Cardiac muscle cell (in vitro differentiated cells and primary cell): ENCODE measurements around the gene NENF. TPM values are rescaled to one million over a fixed set of nuclear protein-coding genes. Genes with fewer than 3 reads are reported as not detected.
A peak's percentile ranks its signal among the peaks of the same experiment; 100 is the strongest.
"Not testable (repeated sequence)": the region's sequence is repeated elsewhere in the genome, so short reads cannot be mapped to it uniquely, and the experiment has no call there.

ENCODE experiments used
- DNase-seq, 2 donors: peaks; one replicate each; pipeline versions ENCODE4 v3.0.0 to v3.0.0-alpha.2; 2010 to 2017; ENCODE audit warnings: low read depth in 1 of 2, low spot score in 1 of 2
- H3K27ac ChIP-seq: fragments of 200-600 bp; sonication (generic); 2 replicates; pipeline ENCODE4 v1.5.1; 2016
- H3K27me3 ChIP-seq: fragments of 200-600 bp; sonication (generic); 2 replicates; pipeline ENCODE4 v1.6.0; 2016; ENCODE audit warnings: control low read depth
- H3K36me3 ChIP-seq: fragments of 200-600 bp; sonication (generic); 2 replicates; pipeline ENCODE4 v1.5.1; 2016; ENCODE audit warnings: control low read depth
- H3K4me1 ChIP-seq: fragments of 200-600 bp; sonication (generic); 2 replicates; pipeline ENCODE4 v1.8.1; 2017; ENCODE audit warnings: low read depth, mild to moderate bottlenecking, mixed run types
- H3K4me3 ChIP-seq: fragments of 200-600 bp; sonication (generic); 2 replicates; pipeline ENCODE4 v1.5.1; 2016; ENCODE audit warnings: mild to moderate bottlenecking
- H3K9me3 ChIP-seq: fragments of 200-600 bp; sonication (generic); 2 replicates; pipeline ENCODE4 v1.5.1; 2017; ENCODE audit warnings: low read depth, mild to moderate bottlenecking, control low read depth
- CTCF ChIP-seq: IDR thresholded peaks from 2 replicates; pipeline ENCODE4 v1.5.1; 2012; ENCODE audit warnings: low read depth, mild to moderate bottlenecking, low read length
- polyA plus RNA-seq: library from polyadenylated mRNA; unstranded; fragments of >200 nt; fragmentation: Nextera tagmentation; extraction: Ambion mirVana; gene quantifications from 2 replicates; pipeline ENCODE4 v1.2.1, GENCODE V29; 2016
- total RNA-seq: library from RNA; depleted of rRNA; stranded (reverse); fragments of >200 nt; gene quantifications from 2 replicates; pipeline ENCODE4 v1.2.3, GENCODE V29; 2016

The NENF gene
- total RNA-seq (23.7 and 33.7 TPM in 2 replicates), polyA plus RNA-seq (34.6 and 48.3 TPM in 2 replicates)

- H3K27me3 ChIP-seq = no peaks in the 10 kb centered on the region
- no peak for TF ChIP-seq CTCF
- H3K27ac ChIP-seq = no peak within 1 kb of the TSS
- peak within 1 kb of the TSS; percentile 69 for H3K4me3 ChIP-seq
- DNase-seq = peak; percentile 87 to 94
- no peaks in the 10 kb centered on the region for H3K9me3 ChIP-seq
- H3K36me3 ChIP-seq = no peaks in the 10 kb centered on the region
- H3K4me1 ChIP-seq = no peaks in the 10 kb centered on the region
These were observed at the start of gene NENF for GRCh38 chr1:212432661-212433576. TSS of gene NENF (plus strand) at chr1:212432920. CDS start at chr1:212432944, 24 bp downstream.

DNA sequence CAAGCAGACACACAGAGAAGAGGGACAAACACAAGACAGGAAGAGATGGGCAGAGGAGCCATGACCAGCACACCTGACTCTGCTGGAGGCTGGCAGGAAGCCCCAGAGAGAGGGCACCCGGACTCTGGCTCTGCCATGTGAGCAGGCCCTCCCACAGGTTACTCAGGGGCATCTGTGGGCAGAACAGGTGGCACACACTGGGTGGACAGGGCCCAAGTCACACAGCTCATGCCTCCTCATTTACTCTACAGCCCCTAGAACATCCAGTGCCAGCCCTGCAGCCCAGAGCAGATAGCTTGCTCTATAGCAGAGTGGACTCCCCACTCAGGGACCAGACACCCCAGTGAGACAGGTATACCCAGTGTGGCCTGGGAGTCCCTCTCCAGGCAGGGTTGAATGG is 46.7 kb upstream of the NENF start:
- Histone ChIP-seq H3K36me3 (no peaks in the 10 kb centered on the region), H3K27me3 (no peaks in the 10 kb centered on the region), H3K9me3 (no peaks in the 10 kb centered on the region), H3K4me3 (no peak overlapping the region), H3K27ac (no peak overlapping the region), H3K4me1 (no peaks in the 10 kb centered on the region)
- TF ChIP-seq CTCF = no peak
- no peak for DNase-seq

DNA sequence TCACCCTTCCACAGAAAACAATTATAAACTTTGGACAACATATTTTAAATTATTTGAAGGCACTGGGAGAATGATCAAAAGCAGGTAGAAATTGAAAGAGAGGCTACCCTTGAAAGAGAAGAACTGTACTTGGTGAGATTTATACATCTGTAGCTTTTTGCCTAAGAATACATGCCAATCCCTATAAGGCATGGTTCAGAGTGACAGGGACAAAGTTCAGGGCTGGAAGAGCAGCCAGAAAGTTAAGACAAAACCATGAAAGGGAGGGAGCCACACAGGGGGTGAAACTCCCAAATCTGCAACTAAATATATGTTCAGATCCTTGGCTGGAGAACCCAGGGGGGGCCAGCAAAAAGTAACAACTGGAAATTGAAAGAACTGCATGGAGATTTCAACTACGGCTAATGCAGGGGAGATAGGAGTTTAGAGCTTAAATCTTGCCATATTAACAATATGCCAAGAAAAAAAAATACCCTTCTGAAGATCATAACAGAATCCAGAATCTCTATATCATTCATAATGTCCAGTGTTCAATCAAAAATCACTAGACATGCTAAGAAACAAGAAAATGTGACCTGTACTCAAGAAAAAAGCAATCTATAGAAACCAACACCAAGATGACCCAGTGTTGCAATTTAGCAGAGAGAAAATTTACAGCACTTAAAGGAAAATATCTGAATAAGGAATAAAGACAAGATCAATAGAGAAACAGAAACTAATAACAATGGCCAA is 43.6 kb upstream of the NENF start:
- TF ChIP-seq CTCF = no peak
- H3K4me3 ChIP-seq = no peak overlapping the region
- no peaks in the 10 kb centered on the region for H3K9me3 ChIP-seq
- H3K36me3 ChIP-seq = no peaks in the 10 kb centered on the region
- H3K4me1 ChIP-seq = no peaks in the 10 kb centered on the region
- no peak overlapping the region for H3K27ac ChIP-seq
- DNase-seq = no peak
- H3K27me3 ChIP-seq = no peaks in the 10 kb centered on the region

- H3K27me3 ChIP-seq, H3K36me3 ChIP-seq, H3K9me3 ChIP-seq, H3K4me1 ChIP-seq, H3K4me3 ChIP-seq, DNase-seq, H3K27ac ChIP-seq: not testable (repeated sequence)
These were observed 36.9 kb upstream of the NENF start for GRCh38 chr1:212395678-212396437.

- Histone ChIP-seq H3K27me3 (no peaks in the 10 kb centered on the region), H3K9me3 (no peaks in the 10 kb centered on the region), H3K4me1 (no peaks in the 10 kb centered on the region), H3K36me3 (no peaks in the 10 kb centered on the region), H3K4me3 (no peak overlapping the region), H3K27ac (no peak overlapping the region)
- no peak for TF ChIP-seq CTCF
- DNase-seq = no peak
These were observed 36.1 kb upstream of the NENF start for GRCh38 chr1:212396638-212397037.
